Endothelial cell of umbilical vein (primary cell): ENCODE data around the gene CTTNBP2.

Experiments used
- FOS ChIP-seq: IDR thresholded peaks from 2 replicates; pipeline ENCODE4 v1.6.1; 2011; ENCODE audit warnings: mild to moderate bottlenecking, low read length, moderate library complexity, borderline replicate concordance; ENCODE audit not compliant: insufficient read depth
- MYC ChIP-seq: IDR thresholded peaks from one replicate; pipeline ENCODE4 v1.6.1; 2011; ENCODE audit warnings: mild to moderate bottlenecking, low read depth, low read length
- POLR2A ChIP-seq: IDR thresholded peaks from 2 replicates; pipeline ENCODE4 v1.6.1; 2012; ENCODE audit warnings: low read depth, mild to moderate bottlenecking, control low read depth, low read length
- TF ChIP-seq, protein P1 (sequence below), 2 donors: IDR thresholded peaks; 1 replicate in 1 of 2; 2 replicates in 1 of 2; pipeline ENCODE4 v1.5.1; 2011; ENCODE audit warnings: low read length in 2 of 2, mild to moderate bottlenecking in 2 of 2, moderate library complexity in 2 of 2, control low read depth in 1 of 2, inconsistent platforms in 1 of 2, low read depth in 1 of 2; ENCODE audit not compliant: insufficient read depth in 1 of 2; ENCODE audit errors: extremely low read depth in 1 of 2

DNA sequence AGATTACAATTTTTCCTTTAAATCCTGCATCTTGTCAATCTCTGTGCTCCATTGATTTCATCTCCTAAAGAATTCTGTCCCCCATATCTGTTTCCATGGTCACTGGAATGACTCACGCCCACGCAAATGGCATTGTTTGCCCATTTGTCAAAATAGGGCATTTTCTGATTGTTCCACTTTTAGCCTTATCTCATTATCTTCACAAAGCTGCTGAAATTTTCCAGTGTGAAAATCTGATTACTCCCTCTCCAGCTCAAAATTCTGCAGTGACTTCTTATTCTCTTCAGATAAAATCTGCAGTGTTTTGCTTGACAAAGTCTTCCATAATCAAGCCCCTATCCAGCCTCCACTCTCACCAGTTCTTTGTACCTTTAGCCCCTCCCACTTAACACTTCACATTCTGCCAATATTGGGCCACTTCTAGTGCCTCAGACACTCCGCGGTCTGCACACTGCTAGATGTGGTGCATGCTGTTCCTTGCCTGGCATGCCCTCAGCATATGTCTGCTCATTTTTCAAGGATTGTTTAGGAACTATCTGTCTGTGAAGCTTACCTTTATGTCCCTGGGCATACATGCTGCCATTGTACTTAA is 33.9 kb upstream of the CTTNBP2 start:
- TF ChIP-seq POLR2A (no peak), FOS (no peak), MYC (no peak)
- TF ChIP-seq, protein P1, sequence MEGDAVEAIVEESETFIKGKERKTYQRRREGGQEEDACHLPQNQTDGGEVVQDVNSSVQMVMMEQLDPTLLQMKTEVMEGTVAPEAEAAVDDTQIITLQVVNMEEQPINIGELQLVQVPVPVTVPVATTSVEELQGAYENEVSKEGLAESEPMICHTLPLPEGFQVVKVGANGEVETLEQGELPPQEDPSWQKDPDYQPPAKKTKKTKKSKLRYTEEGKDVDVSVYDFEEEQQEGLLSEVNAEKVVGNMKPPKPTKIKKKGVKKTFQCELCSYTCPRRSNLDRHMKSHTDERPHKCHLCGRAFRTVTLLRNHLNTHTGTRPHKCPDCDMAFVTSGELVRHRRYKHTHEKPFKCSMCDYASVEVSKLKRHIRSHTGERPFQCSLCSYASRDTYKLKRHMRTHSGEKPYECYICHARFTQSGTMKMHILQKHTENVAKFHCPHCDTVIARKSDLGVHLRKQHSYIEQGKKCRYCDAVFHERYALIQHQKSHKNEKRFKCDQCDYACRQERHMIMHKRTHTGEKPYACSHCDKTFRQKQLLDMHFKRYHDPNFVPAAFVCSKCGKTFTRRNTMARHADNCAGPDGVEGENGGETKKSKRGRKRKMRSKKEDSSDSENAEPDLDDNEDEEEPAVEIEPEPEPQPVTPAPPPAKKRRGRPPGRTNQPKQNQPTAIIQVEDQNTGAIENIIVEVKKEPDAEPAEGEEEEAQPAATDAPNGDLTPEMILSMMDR (IDR thresholded peaks at IDR 0.05; ENCODE audit: extremely low read depth in 1 of 2, insufficient read depth in 1 of 2, low read depth in 1 of 2, low read length in 2 of 2) = no peak
